HTERT RPE-1 (cell line): ENCODE measurements around the gene VIPAS39.
"Not testable (repeated sequence)": the region's sequence is repeated elsewhere in the genome, so short reads cannot be mapped to it uniquely, and the experiment has no call there.

Experiments
- in situ Hi-C: fragments of 300-500 bp; cut with MboI; formaldehyde crosslinking; loops from 4 replicates; pipeline ENCODE4 v1.14.3; 2020; ENCODE audit warnings: low sequenced_read_pairs

Gene VIPAS39

DNA sequence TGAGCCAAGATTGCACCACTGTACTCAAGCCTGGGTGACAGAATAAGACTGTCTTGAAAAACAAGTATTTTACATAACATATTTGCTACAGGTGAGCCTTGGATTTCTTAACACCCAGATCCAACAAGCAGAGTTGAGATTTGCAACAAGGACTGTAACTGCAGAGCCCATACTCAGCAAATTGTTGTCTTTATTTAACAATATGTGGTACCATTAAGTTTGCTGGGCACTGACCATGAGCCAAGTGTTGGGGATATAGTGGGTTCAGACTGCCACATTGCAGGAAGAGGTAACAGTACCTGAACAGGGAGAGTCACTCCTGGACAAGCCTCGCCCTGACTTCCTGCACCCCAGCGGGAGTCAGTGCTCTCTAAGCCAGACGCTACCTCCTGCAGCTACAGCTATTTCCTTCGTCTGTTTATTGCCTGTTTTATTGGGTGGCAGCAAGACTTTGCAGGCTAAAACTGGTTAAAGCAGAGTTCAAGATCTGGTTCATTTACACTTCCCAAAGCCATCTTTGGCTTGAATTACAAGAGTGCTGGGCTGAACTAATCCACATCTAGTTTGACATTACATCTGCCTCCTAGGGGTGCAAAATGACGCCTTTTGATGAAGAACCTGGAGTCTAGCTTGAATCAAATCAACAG, 12.9 kb upstream of the VIPAS39 start:
- in situ Hi-C loops = no loop called here

DNA sequence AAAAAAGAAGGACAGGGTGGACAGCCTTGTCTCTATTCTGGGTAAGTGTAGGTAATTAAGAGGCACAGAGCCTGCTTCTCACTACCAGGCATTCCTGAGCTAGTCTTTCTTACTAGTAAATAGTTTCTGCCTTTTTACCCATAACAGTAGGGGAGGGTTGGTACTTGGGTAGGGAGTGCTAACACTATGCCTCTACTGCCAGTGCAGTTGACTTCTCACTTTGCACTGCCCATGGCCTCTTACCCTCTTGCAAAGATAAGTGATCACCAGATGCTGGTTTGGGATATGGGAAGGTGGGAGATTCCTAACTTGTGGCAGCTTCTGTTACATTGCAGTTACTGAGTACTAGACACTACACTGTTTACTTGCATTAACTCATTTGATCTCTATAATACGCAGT, 12.1 kb upstream of the VIPAS39 start:
- in situ Hi-C loops = no loop called here

DNA sequence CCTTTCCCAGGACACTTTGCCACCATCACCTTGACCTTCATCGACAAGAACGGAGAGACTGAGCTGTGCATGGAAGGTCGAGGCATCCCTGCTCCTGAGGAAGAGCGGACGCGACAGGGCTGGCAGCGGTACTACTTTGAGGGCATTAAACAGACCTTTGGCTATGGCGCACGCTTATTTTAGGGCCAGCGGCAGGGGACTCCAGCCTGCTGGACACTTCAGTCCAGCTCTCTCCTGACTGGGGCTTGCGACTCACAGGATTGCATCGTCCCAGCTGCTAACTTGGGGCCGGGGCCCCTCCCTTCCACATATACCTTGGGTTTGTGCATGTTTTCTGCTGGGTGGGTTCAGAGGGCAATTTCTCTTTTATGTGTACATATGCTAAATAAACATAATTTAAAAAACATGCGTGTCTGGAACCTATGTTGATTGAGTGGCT, 11.7 kb upstream of the VIPAS39 start:
- in situ Hi-C loops = no loop called here

DNA sequence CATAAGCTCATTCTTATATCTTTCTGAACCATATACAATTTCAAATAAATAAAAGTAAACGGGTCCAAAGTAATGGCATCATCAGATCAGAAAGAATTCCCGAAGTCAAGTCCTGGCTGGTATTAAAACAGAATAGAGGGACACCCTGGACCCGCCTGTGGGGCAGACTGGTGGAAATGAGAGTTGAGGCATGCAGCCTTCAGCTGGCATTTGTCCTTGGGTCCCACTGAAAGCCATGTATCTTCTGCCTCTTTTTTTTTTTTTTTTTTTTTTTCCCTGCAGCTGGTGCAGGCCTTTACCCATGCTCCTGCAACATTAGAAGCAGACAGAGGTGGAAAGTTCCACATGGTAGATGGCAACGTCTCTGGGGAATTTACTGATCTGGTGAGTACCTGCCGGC, 10.4 kb upstream of the VIPAS39 start:
- in situ Hi-C loops = no loop called here

DNA sequence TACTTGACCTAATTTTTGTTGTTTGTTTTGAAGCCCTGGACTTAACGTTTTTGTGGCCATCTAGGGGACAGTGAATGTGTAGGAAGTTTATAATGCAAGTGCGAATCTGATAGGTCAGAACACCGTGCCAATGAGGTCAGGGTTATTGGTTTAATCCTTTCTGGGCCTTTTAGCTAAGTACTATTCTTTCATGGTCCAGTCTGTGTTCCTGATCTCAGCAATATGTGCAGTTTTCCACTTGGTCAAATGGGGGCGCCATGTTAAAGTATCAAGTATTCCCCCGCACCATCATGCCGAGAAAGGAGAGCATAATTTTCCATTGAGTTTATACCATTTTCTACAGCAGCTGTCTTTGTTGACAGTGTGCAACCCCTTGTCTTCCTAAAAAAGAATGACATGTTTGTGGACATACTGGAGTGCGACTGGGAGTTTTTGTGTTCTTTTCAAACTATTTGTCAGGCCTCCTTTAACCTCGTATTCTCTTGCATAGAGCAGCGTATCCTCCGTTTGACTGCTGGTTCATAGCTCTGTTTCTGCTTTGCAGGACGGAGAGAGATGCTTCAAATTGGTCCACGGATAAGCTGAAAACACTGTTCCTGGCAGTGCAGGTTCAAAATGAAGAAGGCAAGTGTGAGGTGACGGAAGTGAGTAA, 1.8 kb upstream of the VIPAS39 start:
- in situ Hi-C loops = no loop called here

DNA sequence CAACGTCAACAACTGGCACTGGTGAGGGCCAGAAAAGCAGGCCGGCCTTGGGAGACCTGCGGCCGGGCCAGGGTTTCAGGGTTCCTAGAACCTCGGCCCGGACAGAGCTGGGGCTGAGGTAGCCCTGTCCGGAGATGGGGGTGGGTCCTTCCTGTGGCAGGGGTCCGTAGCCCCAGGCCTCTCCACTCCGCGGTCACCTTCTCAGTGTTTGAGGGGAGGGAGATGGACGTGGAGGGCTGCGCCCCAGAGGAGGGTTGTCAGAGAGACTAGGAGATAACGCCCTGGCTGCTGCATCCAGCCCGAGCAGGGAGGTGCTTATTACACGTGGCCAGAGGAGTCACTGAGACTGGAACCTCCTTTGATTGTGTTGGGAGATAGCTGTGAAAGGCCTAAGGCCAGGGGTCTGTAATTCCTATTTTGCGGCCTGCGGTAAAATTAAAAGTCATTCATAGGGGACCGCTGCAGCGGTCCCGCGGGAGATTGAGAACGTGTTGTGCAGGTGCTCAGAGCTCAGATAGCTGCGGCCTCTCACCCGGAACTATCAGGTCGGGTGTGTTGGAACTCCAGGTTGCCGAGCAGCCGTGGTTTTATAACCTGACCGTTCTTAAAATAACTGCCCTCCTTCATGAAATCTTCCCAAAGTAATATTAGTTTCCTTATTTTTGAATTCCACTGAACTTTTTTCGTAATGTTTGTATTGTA, 999 bp upstream of the VIPAS39 start:
- in situ Hi-C loops = no loop called here

DNA sequence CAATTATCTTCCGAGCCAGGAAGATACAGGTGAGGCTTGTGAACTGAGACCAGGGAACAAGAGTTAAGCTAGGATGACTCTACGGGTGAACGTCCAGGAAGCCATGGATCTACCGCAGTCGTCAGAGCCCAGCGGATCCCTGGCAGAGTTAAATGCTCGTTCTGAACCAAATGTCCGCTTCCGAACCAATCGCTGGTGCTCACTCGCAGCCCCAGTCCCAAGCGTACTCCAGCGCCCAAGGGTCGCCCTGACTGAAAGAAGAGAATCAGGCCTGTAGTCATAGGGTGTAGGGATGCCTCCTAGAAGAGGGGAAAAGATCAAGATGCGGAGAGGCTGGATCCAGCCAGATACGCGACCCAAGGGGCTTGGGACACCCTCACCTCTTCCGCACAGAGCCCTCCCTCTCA, 283 bp downstream of the VIPAS39 start:
- in situ Hi-C loops = no loop called here

DNA sequence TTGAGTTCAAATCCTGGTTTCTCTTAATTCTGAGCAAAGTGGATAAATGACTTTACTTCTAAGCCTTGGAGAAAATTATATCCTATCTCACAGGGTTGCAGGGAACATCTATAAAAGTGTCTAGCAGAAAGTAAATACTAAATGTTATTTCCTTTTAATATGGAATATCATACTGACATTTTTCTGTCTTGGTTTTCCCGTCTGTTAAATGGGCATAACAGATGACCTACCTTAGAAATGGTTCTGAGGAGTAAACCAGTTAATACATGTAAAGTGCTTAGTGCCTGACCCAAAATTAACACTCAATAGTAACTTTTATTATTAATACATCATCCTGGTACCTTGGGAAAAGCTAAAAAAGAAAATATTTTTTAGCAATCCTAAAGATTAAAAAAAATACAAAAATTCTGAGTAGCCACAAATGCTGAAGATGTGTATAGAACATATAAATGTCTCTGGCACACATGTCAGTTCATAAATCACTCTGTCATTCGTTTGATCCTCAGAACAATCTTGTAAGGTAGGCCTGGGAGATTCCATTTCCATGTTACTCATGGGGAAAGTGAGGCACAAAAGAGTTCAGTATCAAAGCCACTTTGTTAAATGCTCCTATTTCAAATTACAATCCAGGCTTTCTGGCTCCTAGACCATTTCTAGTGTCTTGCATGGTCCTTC, 1.3 kb downstream of the VIPAS39 start:
- in situ Hi-C loops = no loop called here

DNA sequence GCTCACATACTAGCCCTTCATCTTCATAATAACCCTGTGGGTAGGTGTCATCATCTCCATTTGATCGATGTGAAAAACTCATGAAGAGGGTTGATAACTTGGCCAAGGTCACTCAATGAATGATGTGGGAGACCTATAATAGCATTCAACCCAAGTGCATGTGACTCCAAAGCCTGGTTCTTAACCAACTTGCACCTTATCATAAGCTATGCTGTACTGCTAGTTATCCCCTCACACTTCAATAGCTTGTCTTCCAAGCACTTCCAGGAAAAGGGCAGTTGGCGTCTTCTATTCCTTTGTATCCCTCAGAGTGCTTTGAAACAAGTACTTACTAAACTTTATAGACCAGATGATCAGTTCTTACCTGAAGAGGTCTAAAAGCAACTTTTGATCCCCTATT, 15.2 kb downstream of the VIPAS39 start:
- in situ Hi-C loops = no loop called here

DNA sequence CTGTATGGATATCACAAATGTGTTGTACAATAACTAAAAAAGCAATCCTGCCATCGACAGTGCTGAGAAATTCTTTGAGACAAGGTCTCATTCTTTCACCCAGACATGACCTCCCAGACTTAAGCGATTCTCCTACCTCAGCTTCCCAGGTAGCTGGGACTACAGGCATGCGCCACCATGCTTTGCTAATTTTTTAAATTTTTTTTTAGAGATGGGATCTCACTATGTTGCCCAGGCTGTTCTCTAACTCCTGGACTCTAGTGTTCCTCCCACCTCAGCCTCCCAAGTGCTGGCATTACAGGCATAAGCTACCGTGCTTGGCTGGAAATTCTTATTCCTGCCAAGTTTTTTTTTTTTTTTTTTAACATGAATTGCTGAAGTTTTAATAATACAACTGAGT, 17.5 kb downstream of the VIPAS39 start:
- in situ Hi-C loops = no loop called here

DNA sequence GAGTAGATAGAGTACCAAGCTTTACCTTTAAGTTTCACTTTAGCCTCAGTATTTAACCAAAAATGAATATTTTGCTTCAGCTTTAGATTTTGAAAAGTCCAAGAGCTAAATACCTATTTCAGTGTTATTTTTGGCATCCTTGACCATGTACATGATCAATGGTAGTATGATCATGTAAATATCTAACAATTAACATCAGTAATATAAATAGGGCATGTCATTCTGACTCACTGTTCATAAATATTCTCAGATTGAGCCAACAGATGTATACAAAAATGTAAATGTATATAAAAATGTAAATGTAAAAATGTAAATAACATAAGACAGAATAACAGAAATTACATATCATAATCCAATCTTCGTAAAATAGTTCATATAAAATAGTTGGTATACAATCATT, 18.8 kb downstream of the VIPAS39 start:
- in situ Hi-C loops = no loop called here

DNA sequence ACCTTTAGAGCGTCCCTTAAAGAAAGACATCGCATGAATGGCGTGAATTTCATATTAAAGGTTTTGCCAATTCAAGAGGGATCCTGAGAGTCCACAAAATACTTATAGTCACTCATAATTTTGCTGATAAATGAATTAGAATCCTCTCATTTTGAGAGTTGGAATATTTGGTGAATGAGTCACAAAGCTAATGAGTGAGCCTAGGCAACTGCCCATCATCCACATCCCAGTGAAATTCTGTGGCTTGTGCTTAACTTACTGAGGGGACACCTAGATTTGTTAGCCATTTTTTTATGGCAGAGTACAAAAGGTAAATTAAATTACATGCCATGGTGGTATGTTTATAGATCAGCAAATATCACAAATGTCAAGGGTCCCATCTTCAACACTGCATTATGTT, 21.4 kb downstream of the VIPAS39 start:
- in situ Hi-C loops = no loop called here

DNA sequence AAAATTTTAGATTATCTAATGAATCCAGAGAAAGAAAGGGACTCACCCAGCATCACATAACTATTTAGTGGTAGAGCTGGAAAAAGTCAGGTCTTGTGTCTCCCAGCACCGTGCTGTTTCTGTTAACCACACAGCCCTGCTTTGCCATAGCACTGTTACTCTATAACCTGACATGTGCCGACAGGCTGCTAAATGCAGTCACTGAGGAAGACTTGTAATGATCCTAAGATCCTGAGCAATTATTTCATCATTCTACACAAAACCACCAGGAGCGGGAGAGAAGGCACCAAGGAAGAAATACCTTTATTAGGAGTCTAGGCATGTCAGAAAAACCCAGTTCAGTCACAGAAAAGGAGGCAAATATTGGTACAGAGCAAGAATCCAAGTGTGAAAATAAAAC, 31.0 kb downstream of the VIPAS39 start:
- in situ Hi-C loops = no loop called here

DNA sequence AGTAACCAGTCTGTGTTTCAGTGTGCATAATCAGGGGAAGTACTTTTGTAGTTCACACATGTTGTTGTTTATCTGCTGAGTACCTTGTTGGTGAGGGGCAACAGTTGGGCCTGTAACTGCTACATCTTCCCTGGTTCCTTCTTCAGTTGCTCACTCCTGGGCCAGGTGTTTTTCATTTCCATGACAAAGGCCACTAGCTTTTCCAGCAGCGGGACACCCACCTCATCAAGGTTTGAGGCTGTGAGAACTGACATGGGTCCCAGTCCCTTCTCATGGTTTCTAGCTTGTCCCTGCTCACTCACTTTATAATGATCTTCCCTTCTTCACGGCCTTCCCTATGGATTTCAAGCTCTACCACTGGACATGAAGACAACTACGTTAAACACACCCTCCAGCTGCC, 32.5 kb downstream of the VIPAS39 start:
- in situ Hi-C loops = no loop called here

DNA sequence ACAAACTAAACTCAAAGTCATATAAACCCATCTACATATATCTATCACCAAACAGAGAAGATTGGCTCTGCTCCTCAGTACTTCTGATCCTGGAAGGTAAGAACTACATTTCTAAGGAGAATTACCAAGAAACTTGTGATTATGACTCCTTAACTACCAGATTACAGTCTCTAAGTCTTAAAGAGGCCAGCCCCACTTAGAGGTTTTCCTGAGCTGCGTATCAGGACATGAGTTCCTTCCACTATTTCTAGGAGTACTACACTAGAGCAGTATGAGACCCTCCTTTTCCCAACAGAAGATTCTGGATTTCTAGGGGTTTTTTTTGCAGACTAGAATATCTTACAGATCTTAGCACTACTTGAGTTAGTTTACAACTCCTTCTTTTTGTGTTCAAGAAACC, 34.0 kb downstream of the VIPAS39 start, which contains the start of gene NOXRED1:
NOXRED1 (minus strand) TSS at position 101 of the 400 bp plus-strand sequence. CDS start 634 bp downstream, outside the sequence.
- in situ Hi-C loops = no loop called here

DNA sequence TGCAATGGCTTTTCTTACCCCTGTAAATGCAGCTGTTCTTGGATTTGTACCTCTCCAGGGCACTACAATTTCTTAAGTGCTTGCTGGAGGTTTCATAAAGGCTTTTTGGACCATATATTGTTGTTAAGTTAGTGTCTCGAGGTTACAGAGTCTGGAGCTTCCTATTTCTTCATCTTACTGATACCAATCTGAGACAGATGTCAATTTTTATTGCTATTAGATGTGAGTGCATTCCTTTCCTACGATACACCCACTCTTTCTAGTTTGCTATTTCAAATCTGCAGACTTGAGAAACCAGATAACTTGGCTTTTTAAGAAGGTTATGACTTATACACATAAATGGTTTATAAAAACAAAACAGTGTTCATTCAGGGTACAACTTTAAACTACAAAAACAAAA, 36.2 kb downstream of the VIPAS39 start:
- in situ Hi-C loops = no loop called here

DNA sequence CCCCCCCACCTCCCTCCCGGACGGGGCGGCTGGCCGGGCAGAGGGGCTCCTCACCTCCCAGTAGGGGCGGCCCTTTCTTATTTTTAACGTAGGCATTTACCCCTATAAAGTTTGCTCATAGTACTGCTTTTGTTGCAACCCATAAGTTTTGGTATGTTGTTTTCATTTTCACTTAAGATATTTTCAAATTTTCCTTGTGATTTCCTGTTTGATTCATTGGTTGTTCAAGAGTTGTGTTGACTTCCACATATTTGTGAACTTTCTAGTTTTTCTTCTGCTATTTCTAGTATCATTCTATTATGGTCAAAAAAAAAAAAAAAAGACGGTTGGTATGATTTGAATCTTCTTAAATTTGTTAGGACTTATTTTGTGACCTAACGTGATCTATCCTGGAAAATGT, 40.6 kb downstream of the VIPAS39 start:
- in situ Hi-C loops = no loop called here

DNA sequence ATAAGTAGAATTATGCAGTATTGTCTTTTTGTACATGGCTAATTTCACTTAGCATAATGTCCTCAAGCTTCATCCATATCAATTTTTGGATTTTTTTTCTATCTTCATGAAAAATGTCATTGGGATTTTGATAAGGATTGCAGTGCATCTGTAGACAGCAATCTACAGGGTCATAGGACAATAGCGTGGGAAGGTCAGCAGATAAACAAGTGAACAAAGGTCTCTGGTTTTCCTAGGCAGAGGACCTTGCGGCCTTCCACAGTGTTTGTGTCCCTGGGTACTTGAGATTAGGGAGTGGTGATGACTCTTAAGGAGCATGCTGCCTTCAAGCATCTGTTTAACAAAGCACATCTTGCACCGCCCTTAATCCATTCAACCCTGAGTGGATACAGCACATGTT, 41.3 kb downstream of the VIPAS39 start:
- in situ Hi-C loops = not testable (repeated sequence)

DNA sequence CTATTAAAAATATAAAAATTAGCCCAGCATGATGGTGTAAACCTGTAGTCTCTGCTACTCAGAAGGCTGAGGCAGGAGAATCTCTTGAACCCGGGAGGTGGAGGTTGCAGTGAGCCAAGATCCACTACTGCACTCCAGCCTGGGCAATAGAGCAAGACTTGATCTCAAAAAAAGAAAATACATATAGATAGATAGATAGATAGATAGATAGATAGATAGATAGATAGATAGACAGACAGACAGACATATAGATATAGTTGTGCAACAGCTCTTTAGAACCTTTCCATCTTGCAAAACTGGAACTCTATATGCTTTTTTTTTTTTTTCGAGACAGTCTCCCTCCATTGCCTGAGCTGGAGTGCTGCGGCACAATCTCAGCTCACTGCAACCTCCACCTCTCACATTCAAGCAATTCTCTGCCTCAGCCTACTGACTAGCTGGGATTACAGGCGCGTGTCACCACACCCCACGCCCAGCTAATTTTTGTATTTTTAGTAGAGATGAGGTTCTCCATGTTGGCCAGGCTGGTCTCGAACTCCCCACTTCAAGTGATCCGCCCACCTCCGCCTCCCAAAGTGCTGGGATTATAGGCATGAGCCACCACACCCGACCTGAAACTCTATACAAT, 41.9 kb downstream of the VIPAS39 start:
- in situ Hi-C loops = not testable (repeated sequence)

DNA sequence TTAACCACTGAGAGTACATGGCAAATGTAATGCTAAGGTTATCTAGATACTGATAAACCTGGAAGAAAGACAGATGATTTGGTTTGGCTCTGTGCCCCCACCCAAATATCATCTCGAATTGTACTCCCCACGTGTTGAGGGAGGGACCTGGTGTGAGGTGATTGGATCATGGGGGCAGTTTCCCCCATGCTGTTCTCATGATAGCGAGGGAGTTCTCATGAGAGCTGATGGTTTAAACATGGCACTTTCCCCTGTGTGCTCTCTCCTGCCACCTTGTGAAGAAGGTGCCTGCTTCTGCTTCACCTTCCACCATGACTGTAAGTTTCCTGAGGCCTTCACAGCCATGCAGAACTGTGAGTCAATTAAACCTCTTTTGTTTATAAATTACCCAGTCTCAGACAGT, 48.3 kb downstream of the VIPAS39 start:
- in situ Hi-C loops = no loop called here

DNA sequence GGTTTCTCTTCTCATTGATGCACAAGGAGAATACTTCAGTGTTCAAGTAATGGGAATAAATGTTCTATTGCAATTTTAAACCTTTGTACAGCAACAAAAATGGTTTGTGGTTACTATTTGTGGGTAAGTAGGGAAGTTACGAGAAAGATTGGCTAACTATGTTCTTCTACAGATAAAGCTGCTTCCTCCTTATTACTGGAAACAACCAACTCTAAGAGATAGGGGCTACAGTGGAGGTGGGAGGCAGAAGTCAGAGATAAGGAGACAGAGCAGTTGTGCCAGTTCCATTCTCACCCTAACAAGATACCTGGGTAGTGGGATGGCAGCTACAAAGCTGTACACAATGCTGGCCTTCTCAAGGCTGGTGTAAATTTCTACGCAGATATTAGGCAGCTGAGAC, 50.2 kb downstream of the VIPAS39 start:
- in situ Hi-C loops = no loop called here
